GM23248 (cell line): ENCODE measurements around the gene GGACT. TPM values are rescaled to one million over a fixed set of nuclear protein-coding genes. Genes with fewer than 3 reads are reported as not detected.

ENCODE experiments used
- DNase-seq: peaks from one replicate; pipeline ENCODE4 v3.0.0-alpha.2; 2015
- H2AFZ ChIP-seq: fragments of 200-600 bp; sonication (generic); 2 replicates; pipeline ENCODE4 v1.6.1; 2016; ENCODE audit warnings: antibody characterized with exemption
- H3F3A ChIP-seq: fragments of 200-600 bp; sonication (generic); 2 replicates; pipeline ENCODE4 v1.6.1; 2016; ENCODE audit warnings: mild to moderate bottlenecking, antibody characterized with exemption, mixed run types; ENCODE audit not compliant: insufficient read depth
- H3K27ac ChIP-seq: fragments of 200-600 bp; sonication (generic); 2 replicates; pipeline ENCODE4 v1.5.1; 2016; ENCODE audit warnings: mild to moderate bottlenecking
- H3K27me3 ChIP-seq: fragments of 200-600 bp; sonication (generic); replicated peaks from 2 replicates; pipeline ENCODE4 v1.6.1; 2016; ENCODE audit warnings: mild to moderate bottlenecking; ENCODE audit not compliant: insufficient read depth
- H3K36me3 ChIP-seq: fragments of 200-600 bp; sonication (generic); 2 replicates; pipeline ENCODE4 v1.6.1; 2016; ENCODE audit warnings: low read depth, mild to moderate bottlenecking
- H3K4me1 ChIP-seq: fragments of 200-600 bp; sonication (generic); 2 replicates; pipeline ENCODE4 v1.6.1; 2016; ENCODE audit warnings: mild to moderate bottlenecking; ENCODE audit not compliant: insufficient read depth
- H3K4me2 ChIP-seq: fragments of 200-600 bp; sonication (generic); one replicate; pipeline ENCODE4 v1.6.1; 2016; ENCODE audit warnings: mild to moderate bottlenecking; ENCODE audit not compliant: unreplicated experiment
- H3K4me3 ChIP-seq: fragments of 200-600 bp; sonication (generic); 2 replicates; pipeline ENCODE4 v1.5.1; 2016; ENCODE audit warnings: mild to moderate bottlenecking
- H3K79me2 ChIP-seq: fragments of 200-600 bp; sonication (generic); 2 replicates; pipeline ENCODE4 v1.6.1; 2016; ENCODE audit warnings: mild to moderate bottlenecking; ENCODE audit not compliant: insufficient read depth
- H3K9ac ChIP-seq: fragments of 200-600 bp; sonication (generic); 2 replicates; pipeline ENCODE4 v1.6.1; 2016; ENCODE audit warnings: mild to moderate bottlenecking
- H3K9me2 ChIP-seq: fragments of 200-600 bp; sonication (generic); 2 replicates; pipeline ENCODE4 v1.6.1; 2016; ENCODE audit warnings: mixed run types, mild to moderate bottlenecking, moderate library complexity; ENCODE audit not compliant: insufficient read depth
- H3K9me3 ChIP-seq: fragments of 200-600 bp; sonication (generic); one replicate; pipeline ENCODE4 v1.6.1; 2017; ENCODE audit warnings: low read depth
- H4K20me1 ChIP-seq: fragments of 200-600 bp; sonication (generic); 2 replicates; pipeline ENCODE4 v1.6.0; 2016; ENCODE audit not compliant: insufficient read depth
- EZH2 ChIP-seq: fragments of 200-600 bp; sonication (generic); IDR thresholded peaks from 2 replicates; pipeline ENCODE4 v1.6.1; 2018; ENCODE audit warnings: antibody characterized with exemption, mild to moderate bottlenecking; ENCODE audit not compliant: insufficient read depth, poor library complexity, severe bottlenecking
- EZH2phosphoT487 ChIP-seq: fragments of 200-600 bp; sonication (generic); IDR thresholded peaks from 2 replicates; pipeline ENCODE4 v1.6.1; 2018; ENCODE audit warnings: antibody characterized with exemption, moderate library complexity, mild to moderate bottlenecking, low read depth; ENCODE audit not compliant: insufficient read depth
- WGBS, 2 experiments: methylation state at CpG; one replicate each; pipeline ENCODE4 v1.1.6; 2015 to 2017; ENCODE audit warnings: low lambda C conversion rate in 2 of 2, low coverage in 1 of 2; ENCODE audit errors: missing lambda C conversion rate in 2 of 2; 5-methylcytosine and 5-hydroxymethylcytosine counted together
- in situ Hi-C: fragments of 300-500 bp; cut with MboI; formaldehyde crosslinking; loops from 2 replicates; pipeline ENCODE4 v1.15.0; 2020
- polyA plus RNA-seq: library from polyadenylated mRNA; unstranded; fragments of >200 nt; fragmentation: Nextera tagmentation; extraction: Ambion mirVana; gene quantifications from 2 replicates; pipeline ENCODE4 v1.2.1, GENCODE V29; 2016
- total RNA-seq: library from RNA; depleted of rRNA; stranded (reverse); fragments of >200 nt; shearing (Covaris generic); gene quantifications from 2 replicates; pipeline ENCODE4 v1.2.3, GENCODE V29; 2014

The GGACT gene
- total and polyA plus RNA-seq, 2 experiments from 2014 or later = 1.6 to 5.7 TPM

- H3K9me2 ChIP-seq = no peaks in the 10 kb centered on the region
- H3F3A ChIP-seq = no peaks in the 10 kb centered on the region
- in situ Hi-C loops = no loop called here
- no peak overlapping the region for H3K4me2 ChIP-seq
- H3K79me2 ChIP-seq = no peaks in the 10 kb centered on the region
- WGBS, 2 experiments = 87 to 92% methylated on average over 7 of the region's 7 CpGs
- TF ChIP-seq EZH2 (no peak), EZH2phosphoT487 (no peak)
- H3K9me3 ChIP-seq = no peaks in the 10 kb centered on the region
- no peak overlapping the region for H3K9ac ChIP-seq
- H4K20me1 ChIP-seq = no peaks in the 10 kb centered on the region
- H3K27ac ChIP-seq = no peak overlapping the region
- no peaks in the 10 kb centered on the region for H3K4me1 ChIP-seq
- no peaks in the 10 kb centered on the region for H3K36me3 ChIP-seq
- DNase-seq = no peak
- no peak overlapping the region for H3K4me3 ChIP-seq
- no peak overlapping the region for H2AFZ ChIP-seq
- H3K27me3 ChIP-seq = no peaks in the 10 kb centered on the region; the same call in 1 of the 2 replicates
Measured at GRCh38 chr13:100563779-100564178, 24.8 kb downstream of the GGACT start.

GRCh38 chr13:100561599-100562204 lies 26.9 kb downstream of the GGACT start:
- Histone ChIP-seq H3K36me3 (no peaks in the 10 kb centered on the region), H2AFZ (no peak overlapping the region), H3K4me3 (no peak overlapping the region), H3K79me2 (no peaks in the 10 kb centered on the region), H3K27me3 (no peaks in the 10 kb centered on the region; the same call in 1 of the 2 replicates), H4K20me1 (no peaks in the 10 kb centered on the region), H3K9me3 (no peaks in the 10 kb centered on the region), H3K4me2 (no peak overlapping the region), H3K9me2 (no peaks in the 10 kb centered on the region), H3K4me1 (no peaks in the 10 kb centered on the region), H3K27ac (no peak overlapping the region), H3K9ac (no peak overlapping the region), H3F3A (no peaks in the 10 kb centered on the region)
- 64 to 66% methylated on average over 7 of the region's 7 CpGs for WGBS, 2 experiments
- no peak for DNase-seq
- in situ Hi-C loops = no loop called here
- no peak for TF ChIP-seq EZH2phosphoT487
- no peak for TF ChIP-seq EZH2

GRCh38 chr13:100561158-100561499 lies 27.5 kb downstream of the GGACT start:
- no peaks in the 10 kb centered on the region for H3F3A ChIP-seq
- no peak for DNase-seq
- H3K4me3 ChIP-seq = no peak overlapping the region
- no peaks in the 10 kb centered on the region for H4K20me1 ChIP-seq
- H2AFZ ChIP-seq = no peak overlapping the region
- no peak for TF ChIP-seq EZH2
- TF ChIP-seq EZH2phosphoT487 = no peak
- no peaks in the 10 kb centered on the region for H3K4me1 ChIP-seq
- in situ Hi-C loops = no loop called here
- H3K27ac ChIP-seq = no peak overlapping the region
- H3K9me3 ChIP-seq = no peaks in the 10 kb centered on the region
- no peaks in the 10 kb centered on the region for H3K9me2 ChIP-seq
- no peak overlapping the region for H3K9ac ChIP-seq
- H3K36me3 ChIP-seq = no peaks in the 10 kb centered on the region
- H3K79me2 ChIP-seq = no peaks in the 10 kb centered on the region
- H3K4me2 ChIP-seq = no peak overlapping the region
- H3K27me3 ChIP-seq = no peaks in the 10 kb centered on the region; the same call in 1 of the 2 replicates
- 46 to 54% methylated on average over 2 of the region's 2 CpGs for WGBS, 2 experiments

- no peaks in the 10 kb centered on the region for H3K79me2 ChIP-seq
- 57% methylated on average over 15 of the region's 15 CpGs for WGBS, 2 experiments
- in situ Hi-C loops = no loop called here
- no peaks in the 10 kb centered on the region for H3K9me2 ChIP-seq
- no peaks in the 10 kb centered on the region for H3F3A ChIP-seq
- H3K9ac ChIP-seq = no peak overlapping the region
- no peaks in the 10 kb centered on the region for H3K9me3 ChIP-seq
- H4K20me1 ChIP-seq = no peaks in the 10 kb centered on the region
- H3K4me3 ChIP-seq = no peak overlapping the region
- H3K4me1 ChIP-seq = no peaks in the 10 kb centered on the region
- TF ChIP-seq EZH2phosphoT487 (no peak), EZH2 (no peak)
- no peak overlapping the region for H3K4me2 ChIP-seq
- H3K27ac ChIP-seq = no peak overlapping the region
- no peaks in the 10 kb centered on the region; the same call in 1 of the 2 replicates for H3K27me3 ChIP-seq
- no peak overlapping the region for H2AFZ ChIP-seq
- DNase-seq = no peak
- no peaks in the 10 kb centered on the region for H3K36me3 ChIP-seq
Measured at GRCh38 chr13:100560498-100561157, 28.0 kb downstream of the GGACT start.
